Inflammatory macrophage treated with lipopolysaccharide for 4 hours (primary cell): ENCODE results near the gene FSTL5.

Source experiments
- DNase-seq: peaks from one replicate; pipeline ENCODE4 v3.0.0-alpha.2; 2020

Gene FSTL5

DNA sequence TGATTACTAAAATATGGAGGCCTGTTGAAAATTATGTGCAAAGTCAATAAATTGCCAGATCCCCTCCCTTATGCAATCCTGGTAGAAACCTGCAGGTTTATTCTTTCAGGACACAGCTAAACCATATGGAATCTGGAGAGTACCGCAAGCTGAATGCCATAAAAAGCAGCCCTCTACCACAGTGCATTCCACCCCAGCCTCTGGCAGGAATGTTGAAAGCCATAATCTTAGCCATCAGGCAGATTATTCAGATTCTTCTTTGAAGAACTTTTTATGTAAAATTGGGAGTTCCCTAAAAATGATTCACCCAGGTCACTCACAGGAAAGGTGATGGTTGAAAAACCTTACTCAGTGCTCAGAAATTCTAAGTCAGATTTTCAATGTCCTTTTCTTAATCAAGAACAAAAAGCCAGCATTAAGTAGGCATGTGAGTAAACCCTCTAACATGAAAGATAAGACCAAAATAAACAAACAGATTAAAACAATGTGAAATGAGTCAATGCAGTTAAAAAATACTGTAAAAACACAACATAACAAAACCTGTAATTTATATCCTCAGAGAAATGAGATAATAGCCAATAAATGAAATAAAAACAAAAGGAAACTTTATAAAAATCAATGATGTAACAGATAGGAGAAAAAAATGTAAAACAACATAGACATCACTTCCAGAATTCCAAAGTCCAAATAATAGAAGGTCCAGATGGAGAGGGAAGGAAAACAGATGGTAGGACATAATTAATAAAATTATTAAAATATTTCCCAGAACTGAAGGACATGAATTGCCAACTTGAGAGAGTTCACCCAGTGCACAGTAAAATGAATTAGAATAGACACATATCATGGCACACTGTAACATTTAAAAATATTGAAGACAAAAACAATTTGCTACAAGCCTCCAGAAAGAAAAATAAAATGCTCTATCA is 226.9 kb downstream of the FSTL5 start:
- no peak for DNase-seq

DNA sequence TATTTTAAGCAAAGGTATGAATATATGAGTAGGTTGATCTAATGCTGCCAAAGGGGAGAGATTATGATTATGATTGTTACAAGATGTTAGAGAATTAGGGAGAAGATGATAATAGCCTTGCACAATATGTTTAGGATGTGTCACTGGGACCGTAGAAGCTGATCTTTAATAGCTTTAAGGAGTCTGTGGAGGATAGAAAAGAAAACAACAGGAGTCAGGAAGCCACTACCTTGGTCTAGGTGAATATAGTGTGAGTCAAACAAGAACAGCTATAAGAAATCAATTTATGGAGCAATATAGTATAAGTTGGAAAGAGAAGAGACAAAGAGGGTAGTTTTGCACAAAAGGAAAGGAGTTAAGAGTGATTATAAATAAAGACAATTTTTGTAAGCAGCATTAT is 232.7 kb downstream of the FSTL5 start:
- no peak for DNase-seq

DNA sequence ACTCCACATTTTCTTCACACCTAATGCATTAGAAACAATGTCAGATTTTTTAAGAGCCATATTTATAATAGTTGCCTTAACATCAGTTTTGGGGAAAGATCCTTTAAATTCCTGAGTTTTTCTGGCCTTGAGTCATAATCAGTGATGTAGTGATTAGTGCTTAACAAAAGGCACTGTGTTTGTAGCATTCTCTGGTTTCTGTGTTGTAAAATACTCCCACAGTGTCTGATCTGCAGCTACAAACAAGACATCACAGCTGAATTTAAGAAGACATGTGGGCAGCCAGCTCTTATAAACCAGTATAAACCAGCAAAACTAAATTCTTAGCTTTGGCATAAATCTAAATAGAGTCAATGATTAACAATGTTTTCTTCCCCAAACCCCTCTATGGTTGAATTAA is 233.8 kb downstream of the FSTL5 start:
- DNase-seq = no peak

DNA sequence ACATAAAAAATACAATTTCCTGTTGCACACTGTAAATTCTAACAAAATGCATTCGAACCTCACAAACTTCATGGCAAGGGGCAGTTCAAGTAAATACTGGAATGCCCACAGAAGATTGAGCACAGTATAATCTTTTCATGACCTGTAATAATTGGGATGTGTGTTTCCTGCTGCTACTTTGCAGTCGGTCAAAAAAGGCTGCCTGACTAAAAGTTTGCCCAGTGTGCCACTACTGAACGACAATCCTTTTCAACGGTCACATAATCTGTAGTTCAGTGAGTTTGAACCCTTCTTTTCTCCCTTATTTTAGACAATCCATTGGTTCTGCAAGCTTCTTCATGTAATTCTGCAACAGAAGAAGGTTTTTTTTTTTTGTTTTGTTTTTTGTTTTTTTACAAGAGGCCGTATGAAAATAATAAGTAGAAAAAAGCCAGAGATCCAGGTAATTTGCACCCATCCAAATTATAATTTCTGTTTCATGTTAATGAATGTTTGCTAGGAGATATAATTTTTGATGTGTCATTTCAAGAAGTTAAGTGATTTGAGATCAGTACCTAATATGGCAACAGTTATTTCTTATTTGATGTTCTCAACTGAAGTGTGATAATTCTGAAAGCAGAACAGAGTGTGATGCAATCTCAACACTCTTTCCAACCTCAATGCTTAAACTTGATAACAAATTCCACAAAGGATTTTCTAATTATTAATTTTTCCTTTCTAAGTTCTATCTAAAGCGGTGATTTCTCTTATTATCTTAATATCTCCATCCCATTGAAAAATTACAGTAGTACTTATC is 237.6 kb downstream of the FSTL5 start:
- DNase-seq = no peak

DNA sequence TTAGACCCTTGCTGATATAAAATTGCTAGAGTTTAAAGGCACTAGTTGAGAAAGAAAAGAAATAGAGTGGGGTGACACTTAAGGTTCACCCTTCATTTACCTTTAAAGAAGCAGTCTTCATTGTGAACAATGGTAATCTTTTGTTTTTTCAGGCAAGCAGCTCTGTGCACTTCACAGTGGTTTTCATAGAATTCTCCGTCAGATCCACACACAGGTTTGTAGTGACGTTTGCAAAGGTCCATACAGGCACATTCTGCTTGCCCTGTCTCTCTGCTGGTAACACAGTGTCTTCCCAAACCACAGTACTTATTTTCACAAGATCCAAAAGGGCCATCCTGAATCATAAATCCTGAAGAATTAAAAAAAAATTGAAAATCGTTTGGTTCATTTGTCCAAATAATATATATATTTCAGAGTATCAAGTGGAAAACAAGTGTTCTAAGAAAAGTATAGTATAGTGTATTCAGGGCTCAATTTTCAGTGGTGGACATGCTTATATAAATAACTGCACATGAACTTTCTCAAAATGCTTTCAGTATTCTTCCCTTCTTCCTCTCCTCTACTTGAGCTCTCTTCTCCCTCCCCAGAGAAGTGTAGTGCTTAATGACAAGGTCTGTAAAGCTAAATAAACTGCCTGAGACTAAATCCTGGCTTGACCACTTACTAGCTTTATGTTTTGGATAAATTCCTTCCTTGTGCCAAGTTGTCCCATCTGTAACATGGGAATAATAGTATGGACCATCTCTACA is 243.3 kb downstream of the FSTL5 start:
- no peak for DNase-seq

DNA sequence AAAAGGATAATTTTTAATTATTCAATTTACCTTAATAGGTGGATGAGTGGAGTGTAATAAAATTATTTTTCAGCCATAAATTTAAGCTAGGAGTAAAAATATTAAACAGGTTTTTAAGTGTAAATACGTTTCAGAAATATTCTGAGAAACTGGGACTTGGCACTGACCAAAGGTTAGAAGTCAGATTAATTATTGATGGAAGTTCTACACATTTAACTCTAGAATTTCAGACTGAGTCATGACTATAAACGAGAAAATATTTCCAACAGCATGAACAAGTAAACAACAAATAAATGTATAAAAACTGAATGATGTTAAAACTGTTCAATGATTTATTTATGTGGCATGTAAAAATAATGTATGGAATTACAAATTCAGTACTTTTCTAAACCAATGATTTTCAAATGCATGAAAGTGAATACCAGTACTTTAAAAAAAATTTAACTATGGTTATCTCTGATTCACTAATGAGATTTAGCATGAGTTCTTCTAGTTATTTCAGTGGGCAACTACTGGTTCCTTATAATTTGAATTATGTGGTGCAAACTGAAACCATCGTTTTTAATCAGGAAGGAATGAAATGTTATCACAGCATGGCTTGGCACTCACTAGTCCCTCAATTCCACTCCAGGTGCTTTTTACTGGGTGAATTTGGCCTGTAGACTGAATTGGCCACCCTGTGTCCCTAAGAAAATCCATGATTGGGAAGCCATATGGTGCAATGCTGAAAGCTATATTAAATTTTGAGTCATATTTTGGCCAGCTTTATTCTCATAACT is 244.2 kb downstream of the FSTL5 start:
- no peak for DNase-seq

DNA sequence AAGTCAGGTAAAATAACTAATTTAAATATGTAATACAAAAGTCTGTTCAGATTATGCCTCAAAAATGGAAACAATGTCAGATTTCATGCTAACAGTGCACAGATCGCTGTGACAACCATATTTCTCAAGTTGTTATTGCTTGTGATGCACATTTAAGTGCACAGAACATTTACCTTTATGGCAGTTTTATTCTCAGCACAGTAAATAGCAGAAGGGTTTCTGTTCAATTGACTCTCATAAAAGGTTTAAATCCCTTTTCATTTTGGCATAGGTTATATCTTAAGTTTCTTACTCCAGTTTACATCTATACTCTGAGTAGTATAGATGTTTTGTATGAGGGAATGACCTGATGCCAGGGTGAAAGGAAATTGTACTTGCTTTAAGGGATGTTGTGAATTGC is 247.8 kb downstream of the FSTL5 start:
- DNase-seq = no peak

DNA sequence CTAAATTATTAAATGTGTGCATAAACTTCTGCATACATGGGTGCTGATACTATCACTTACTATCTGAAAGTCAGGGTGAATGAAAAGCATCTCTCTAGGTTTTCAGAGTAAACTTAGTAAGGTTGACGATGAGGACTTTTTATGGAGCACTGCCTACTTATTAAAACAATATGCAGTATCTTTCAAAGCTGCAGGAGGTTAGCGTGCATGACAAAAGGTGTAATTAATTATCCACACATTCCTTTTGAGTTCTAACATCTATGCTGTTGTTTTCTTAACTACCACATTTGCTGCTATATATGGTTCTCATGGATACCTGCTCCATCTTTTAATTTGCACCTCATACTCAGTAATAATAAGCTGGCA is 256.2 kb downstream of the FSTL5 start:
- no peak for DNase-seq

DNA sequence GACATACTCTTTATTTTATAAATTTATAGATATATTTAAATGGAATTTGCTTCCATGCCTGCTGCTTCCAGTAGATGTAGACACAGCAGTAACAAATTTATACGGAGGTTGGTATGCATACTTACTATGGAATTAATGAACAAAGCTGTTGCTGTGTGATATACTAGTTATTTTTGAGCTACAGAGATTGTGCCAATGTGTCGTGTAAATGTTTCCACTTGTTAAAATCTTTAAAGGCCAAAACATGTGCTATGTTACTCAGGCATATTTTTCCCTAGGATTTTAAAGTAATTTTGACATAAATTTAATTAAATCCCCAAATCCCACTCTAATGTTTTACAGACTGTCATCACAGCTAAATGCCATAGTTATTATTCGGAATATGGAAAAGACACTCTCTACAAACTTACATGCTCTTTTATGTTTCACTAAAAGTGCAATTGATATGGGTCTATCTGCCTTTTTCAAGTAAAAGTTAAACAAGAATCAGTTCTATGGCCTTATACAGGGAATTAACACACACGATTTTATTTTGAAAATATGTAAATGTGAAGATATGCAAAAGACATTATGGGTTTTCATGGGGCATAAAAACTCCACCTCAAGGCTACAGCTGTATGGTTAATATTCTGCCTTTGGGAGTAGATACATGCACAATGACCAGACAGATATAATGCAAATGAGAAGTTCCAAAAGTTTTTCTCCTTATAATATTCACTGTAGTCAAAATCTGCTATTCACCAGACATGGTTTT is 256.8 kb downstream of the FSTL5 start:
- DNase-seq = no peak

DNA sequence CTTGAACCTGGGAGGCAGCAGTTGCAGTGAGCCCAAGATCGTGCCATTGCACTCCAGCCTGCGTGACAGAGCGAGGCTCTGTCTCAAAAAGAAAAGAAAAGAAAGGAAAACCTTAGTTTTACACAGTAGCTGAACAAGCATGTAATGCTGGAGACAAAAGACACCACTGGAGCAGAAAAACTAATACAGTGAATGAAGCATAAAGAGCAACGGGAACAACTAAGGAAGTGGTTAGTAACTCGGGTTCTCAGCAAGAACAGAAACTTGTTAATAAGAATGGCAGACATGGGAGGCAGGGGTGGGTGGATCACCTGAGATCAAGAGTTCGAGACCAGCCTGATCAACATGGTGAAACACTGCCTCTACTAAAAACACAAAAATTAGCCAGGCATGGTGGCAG is 263.7 kb downstream of the FSTL5 start:
- no peak for DNase-seq

DNA sequence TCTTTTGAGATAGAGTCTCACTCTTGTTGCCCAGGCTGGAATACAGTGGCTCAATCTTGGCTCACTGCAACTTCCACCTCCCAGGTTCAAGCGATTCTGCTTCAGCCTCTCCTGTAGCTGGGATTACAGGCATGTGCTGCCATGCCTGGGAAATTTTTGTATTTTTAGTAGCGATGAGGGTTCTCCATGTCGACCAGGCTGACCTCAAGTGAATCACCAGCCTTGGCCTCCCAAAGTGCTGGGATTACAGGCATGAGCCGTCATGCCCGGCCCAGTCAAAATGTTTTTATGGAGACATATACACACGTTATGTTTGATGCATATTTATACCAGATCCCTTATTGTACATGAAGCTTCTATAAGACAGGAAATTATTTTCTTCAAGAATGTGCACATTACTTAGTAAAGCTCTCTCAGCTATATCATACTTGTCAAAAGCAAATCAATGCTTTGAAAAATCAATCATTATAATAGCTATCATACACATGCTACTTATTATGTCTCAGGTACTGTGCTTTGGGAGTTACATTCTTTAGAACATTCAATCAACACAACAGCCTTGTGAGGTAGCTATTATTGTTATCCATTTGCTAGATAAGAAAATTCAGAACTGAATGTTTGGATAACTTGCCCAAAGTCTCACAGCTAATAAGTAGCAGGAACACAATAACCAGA is 269.2 kb downstream of the FSTL5 start:
- DNase-seq = no peak

DNA sequence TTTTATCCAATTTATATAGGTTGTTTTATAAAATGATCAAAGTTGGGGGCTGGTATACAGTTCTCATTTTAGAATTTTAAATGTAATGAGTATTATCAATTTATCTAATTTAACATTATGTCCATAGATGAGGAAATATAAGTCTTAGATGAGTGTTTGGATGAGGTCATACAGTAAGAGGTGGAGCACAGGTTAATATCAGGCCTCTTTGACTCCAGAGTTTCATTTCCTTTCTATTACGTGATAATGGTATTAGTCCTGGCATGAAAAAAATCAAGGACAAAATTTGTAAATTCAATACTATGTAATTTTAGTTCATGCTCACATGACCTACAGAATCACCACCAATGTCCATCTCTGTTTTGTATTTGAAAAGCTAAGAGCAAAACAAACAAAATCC is 269.8 kb downstream of the FSTL5 start:
- no peak for DNase-seq

DNA sequence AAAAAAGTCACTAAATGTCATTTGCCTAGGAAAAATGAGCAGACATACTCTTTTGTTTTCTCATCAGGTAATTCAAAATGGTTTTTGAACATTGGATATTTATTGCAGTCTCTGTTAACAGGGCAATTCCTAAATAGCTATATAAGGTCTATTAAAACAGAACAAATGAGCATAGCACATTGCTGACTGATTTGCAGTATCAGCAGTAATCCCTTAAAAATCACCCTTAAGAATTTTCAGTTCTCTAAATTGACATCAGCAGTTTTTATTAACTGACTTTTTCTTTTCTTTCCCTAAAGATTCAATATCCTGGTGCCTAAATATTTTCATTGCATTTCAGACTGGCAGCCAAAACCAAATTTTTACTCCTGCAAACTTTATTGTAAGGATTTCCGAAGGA is 270.2 kb downstream of the FSTL5 start:
- no peak for DNase-seq

DNA sequence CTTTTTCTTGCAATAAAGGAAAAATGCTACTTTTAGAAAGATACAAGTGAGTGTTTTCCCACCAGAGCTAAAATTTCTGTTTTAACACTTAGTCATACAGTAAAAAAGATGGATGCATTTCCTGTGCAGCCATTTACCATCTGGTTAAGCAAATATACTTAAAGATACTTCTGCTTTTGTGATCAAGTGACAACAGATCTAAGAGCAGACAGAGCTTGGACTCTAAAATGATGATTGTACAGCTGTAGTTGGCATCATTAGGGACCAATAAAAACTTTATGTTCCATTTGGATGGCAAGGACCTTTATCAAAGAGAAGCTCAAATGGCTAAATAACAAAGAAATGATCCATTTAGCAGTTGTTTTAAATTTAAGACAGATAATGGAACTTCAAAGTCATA is 270.8 kb downstream of the FSTL5 start:
- no peak for DNase-seq

DNA sequence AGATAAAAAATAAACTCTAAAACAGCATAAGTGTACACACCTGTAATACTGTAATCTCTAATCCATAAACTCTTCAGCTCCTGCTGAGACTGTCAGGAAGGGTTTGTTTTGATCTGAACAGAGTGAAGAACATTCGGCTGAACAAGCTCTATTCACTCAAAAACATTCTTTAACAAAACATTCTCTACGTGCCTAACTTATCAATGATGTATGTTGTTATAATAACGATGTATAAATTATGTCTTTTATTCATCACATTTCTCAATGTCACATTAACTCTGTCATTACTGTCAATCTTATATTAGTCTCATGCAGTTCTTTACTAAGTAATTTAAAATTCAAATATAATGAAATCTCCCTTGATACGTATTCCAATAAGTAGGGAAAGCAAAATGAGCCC is 280.6 kb downstream of the FSTL5 start:
- DNase-seq = no peak

DNA sequence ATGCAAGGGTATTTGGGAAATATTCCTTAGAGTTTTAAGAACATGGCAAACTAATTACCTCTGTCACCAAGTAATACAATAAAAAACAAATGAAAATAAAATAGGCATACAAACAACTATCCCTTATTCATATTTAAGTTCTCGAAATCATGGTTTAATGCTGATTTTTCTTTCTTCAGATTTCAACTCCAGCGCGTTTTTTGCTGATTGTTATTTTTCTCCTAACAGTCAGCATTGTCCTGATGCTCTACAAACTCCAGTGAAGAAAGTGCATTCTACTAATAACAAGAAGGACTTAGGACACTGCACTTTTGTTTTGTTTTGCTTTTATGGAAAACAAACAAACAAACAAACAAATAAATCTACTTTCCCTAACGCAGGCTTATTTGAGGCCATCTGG is 282.4 kb downstream of the FSTL5 start:
- DNase-seq = no peak

DNA sequence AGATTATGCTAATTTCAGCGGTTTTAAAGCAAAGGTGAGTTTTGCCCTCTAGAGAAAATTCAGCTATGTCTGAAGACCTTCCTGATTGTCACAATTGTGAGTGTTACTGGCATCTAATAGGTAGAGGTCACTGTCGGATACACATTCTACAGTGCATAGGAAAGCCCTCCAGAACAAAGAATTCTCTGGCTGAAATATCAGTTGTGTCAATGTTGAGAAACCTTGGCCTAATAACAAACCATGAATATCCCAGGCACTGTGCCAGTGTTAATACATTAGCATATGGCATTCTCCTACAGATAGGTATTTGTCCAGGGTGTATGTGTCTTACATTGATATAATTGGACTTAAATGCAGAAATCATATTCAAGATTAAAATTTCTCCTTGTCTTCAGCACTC is 294.3 kb downstream of the FSTL5 start:
- DNase-seq = no peak

DNA sequence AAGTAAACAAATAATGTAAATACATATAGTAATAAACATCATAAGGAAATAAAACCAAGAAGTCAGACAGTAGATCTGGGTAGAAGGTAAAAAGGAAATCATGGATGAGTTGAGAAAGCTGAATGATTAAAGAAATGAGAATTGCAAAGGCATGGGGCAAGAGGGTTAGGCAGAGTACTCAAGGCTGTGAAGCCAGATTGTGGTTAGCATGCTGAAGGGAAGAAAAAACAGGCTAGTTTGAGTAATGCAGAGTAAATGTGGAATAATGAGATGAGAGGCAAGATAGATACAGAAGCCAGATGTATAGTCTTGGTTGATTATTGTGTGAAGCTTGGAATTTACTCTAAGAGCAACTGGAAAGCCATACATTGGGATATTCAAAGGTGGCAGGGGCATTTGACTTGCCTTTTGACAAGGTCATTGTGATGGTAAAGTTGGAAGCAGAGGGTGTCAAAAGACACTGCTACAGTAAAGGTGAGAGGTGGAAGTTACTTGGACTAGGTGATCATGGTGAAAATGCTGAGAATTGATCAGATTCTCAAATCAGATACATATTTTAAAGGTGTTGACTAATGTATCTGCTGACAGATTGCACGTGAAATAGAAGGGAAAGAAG is 307.0 kb downstream of the FSTL5 start:
- no peak for DNase-seq

DNA sequence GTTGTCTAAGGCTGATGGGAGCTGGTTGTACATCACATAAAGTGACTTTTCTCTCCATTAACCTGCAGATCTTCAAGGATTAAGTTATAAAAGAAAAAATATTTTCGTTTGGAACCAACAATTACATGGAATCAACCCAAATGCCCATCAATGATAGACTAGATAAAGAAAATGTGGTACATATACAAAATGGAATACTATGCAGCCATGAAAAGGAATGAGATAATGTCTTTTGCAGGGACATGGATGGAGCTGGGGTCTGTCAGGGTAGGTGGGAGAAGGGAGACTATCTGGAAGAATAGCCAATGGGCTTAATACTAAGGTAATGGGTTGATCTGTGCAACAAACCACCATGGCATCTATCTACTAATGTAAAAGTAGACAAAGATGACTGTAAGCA is 313.2 kb downstream of the FSTL5 start:
- no peak for DNase-seq

DNA sequence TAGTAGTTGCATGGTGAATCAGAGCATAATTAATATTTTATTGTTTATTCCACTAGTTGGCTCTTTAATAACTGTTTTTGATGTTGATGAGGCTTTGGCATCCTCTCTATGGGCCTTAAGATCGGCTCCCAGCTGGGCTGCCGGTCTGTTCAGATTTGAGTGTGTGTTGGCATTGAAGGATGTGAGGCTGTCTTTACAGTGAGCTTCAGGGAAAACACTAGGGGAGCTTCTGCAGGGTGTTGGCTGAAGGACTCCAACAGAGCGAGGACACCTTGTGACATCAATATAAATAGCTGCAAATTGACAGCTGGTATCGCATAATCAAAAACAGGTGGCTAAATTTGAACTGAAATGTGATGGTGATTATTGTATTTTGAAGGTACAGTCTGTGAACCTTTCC is 322.0 kb downstream of the FSTL5 start:
- DNase-seq = no peak

DNA sequence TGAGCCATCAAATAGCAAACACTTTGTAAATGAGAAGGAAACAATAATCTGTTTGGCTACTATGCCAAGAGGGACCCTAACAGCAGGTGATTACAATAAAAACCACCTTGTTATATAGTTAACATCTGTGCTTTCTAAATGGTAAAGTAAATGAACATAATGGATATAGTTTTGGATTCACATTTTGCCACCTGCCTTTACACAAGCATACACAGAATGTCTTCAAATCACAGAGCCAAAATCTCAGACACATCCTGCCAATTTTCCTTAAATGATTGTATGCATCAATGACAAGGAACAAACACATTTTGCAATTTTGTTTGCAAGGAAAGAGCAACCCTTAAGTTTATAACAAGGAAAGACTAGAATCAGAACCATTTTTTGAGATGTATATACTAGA is 334.2 kb downstream of the FSTL5 start:
- DNase-seq = no peak
